HG03520 (cell line): ENCODE measurements around the gene FHL2.

ENCODE experiments used
- ATAC-seq: cut with Tn5 transposase; IDR thresholded peaks from one replicate; pipeline ENCODE4 v1.9.1; 2021; ENCODE audit warnings: mild to moderate bottlenecking, moderate library complexity; ENCODE audit not compliant: unreplicated experiment

FHL2 gene

GRCh38 chr2:105320651-105321215 is 78.1 kb downstream of the FHL2 start:
- ATAC-seq: no peak

GRCh38 chr2:105317937-105318336 is 80.9 kb downstream of the FHL2 start:
- no peak for ATAC-seq

DNA sequence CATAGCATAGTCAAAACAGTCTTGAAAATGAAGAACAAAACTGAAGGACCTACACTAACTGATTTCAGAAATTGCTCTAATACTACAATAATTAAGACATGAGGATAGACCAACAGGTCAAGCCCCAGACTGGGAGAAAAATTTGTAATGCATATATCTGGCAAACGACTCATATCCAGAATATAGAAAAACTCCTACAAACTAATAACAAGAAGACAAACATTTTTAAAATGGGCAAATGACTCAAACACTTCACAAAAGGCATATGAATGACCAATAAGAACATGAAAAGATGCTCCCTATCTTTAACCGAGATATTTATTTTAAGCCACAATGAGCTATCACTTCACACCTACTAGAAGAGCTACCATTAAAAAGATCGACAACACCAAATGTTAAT is 83.5 kb downstream of the FHL2 start:
- ATAC-seq: peak; percentile 68

- ATAC-seq: no peak
Observed at GRCh38 chr2:105313877-105314276, 85.0 kb downstream of the FHL2 start.
